Measurements from ENCODE around the gene ZMYND8. TPM values are rescaled to one million over a fixed set of nuclear protein-coding genes. Genes with fewer than 3 reads are reported as not detected.

ZMYND8 gene
- total RNA-seq, 1 experiment from 2014 or later: 29.0 TPM

DNA sequence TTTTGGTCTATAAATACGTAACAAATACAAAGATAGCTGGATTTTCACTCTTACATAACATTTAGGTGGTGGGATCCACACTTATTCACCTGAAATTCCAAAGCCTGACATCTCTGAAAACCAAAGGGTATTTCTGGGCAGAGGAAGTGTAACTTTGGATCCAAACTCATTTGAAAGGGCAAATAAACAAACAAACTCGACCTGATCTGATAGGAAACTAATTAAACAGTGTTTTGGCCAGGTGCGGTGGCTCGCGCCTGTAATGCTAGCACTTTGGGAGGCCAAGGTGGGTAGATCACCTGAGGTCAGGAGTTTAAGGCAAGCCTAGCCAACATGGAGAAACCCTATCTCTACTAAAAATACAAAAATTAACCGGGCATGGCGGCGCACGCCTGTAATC is 128.9 kb downstream of the ZMYND8 start:
- no peaks in the 10 kb centered on the region for H4K20me1 ChIP-seq (ENCODE audit: insufficient read depth)
- no peak overlapping the region for H3K9ac ChIP-seq (ENCODE audit: low read length)
- no peaks in the 10 kb centered on the region for H3K9me2 ChIP-seq (ENCODE audit: insufficient read depth)
- H3K79me2 ChIP-seq (ENCODE audit: insufficient read depth, low read length): no peaks in the 10 kb centered on the region
- H3K27me3 ChIP-seq (ENCODE audit: insufficient read depth, low read length): no peaks in the 10 kb centered on the region
- no peaks in the 10 kb centered on the region for H3K9me3 ChIP-seq (ENCODE audit: control insufficient read depth in 1 of 2, insufficient read depth in 1 of 2, low read depth in 1 of 2, low read length in 2 of 2)
- intact Hi-C loops (cut with micrococcal nuclease): no loop called here
- no peak overlapping the region for H3K4me3 ChIP-seq (replicated peaks in 1 of 2; ENCODE audit: low read depth in 1 of 2, low read length in 2 of 2)
- no peak overlapping the region for H3K4me2 ChIP-seq (ENCODE audit: low read length)
- CTCF ChIA-PET: interaction anchor here (1.2 kb wide), 1 partner anchor 156 kb away, joined by 4 read pairs; no protein-coding TSS in a partner anchor
- RAD21 ChIA-PET (ENCODE audit: low non-redundant PET in 1 of 2, low total read pairs in 2 of 2, uncharacterized antibody in 2 of 2, unreplicated experiment in 2 of 2): no interaction called here
- POLR2A ChIA-PET: no interaction called here
- no TSS peak for BruUV-seq (replicated peaks)
- H3K4me1 ChIP-seq (ENCODE audit: control insufficient read depth in 1 of 2, insufficient read depth in 2 of 2, low read length in 2 of 2): no peaks in the 10 kb centered on the region
- H2AFZ ChIP-seq (ENCODE audit: low read depth, low read length, poor library complexity, severe bottlenecking): no peak overlapping the region
- no peak for TF ChIP-seq POLR2AphosphoS5 (IDR thresholded peaks at IDR 0.05; ENCODE audit: low read depth, low read length)
- TF ChIP-seq CEBPB (IDR thresholded peaks at IDR 0.05; ENCODE audit: low read depth): no peak
- no peak for TF ChIP-seq ELF1 (IDR thresholded peaks at IDR 0.05; ENCODE audit: borderline replicate concordance, low read depth)
- no peak for TF ChIP-seq JUND (IDR thresholded peaks at IDR 0.05)
- TF ChIP-seq SRF (IDR thresholded peaks at IDR 0.05; ENCODE audit: low read depth): no peak
- TF ChIP-seq FOSL1 (IDR thresholded peaks at IDR 0.05; ENCODE audit: low read depth): no peak
- no peak for TF ChIP-seq REST (IDR thresholded peaks at IDR 0.05; ENCODE audit: low read depth)
- TF ChIP-seq CTCF (IDR thresholded peaks at IDR 0.05 in 2 of 3, conservative IDR thresholded peaks at IDR 0.05 in 1 of 3; ENCODE audit: borderline replicate concordance in 1 of 3, insufficient read depth in 1 of 3, low read depth in 2 of 3, low read length in 2 of 3): no peak
- no peak for TF ChIP-seq RAD21 (IDR thresholded peaks at IDR 0.05; ENCODE audit: low read depth)
- no peak for TF ChIP-seq POLR2A (IDR thresholded peaks at IDR 0.05; ENCODE audit: borderline replicate concordance, extremely low read depth, insufficient read depth, insufficient read length)
- no peak for TF ChIP-seq SIN3A (IDR thresholded peaks at IDR 0.05; ENCODE audit: low read depth)
- no peak for TF ChIP-seq SP1 (IDR thresholded peaks at IDR 0.05; ENCODE audit: low read depth)
- no peak for TF ChIP-seq YY1 (IDR thresholded peaks at IDR 0.05; ENCODE audit: extremely low read depth, insufficient replicate concordance, low read depth, low read length)
- TF ChIP-seq ZNF274 (IDR thresholded peaks at IDR 0.05; ENCODE audit: low read depth, low read length): no peak
- TF ChIP-seq ZBTB33 (IDR thresholded peaks at IDR 0.05; ENCODE audit: extremely low read depth, insufficient replicate concordance, low read length): no peak
- TF ChIP-seq, protein P1, sequence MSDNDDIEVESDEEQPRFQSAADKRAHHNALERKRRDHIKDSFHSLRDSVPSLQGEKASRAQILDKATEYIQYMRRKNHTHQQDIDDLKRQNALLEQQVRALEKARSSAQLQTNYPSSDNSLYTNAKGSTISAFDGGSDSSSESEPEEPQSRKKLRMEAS (IDR thresholded peaks at IDR 0.05): no peak
- no peak for TF ChIP-seq TCF7L2 (IDR thresholded peaks at IDR 0.05; ENCODE audit: borderline replicate concordance, extremely low read depth, insufficient read depth, insufficient read length)
- ATAC-seq (no peak), DNase-seq (ENCODE audit: low read depth, low spot score) (no peak)
- H3K36me3 ChIP-seq (ENCODE audit: control insufficient read depth in 1 of 2, insufficient read depth in 2 of 2, low read length in 2 of 2): peaks cover 37 to 44% of the 10 kb centered on the region in 2 experiments
- H3K27ac ChIP-seq (ENCODE audit: low read depth, low read length): no peak overlapping the region

Measured in HCT116 (cell line).